Activated CD4-positive, alpha-beta T cell treated with anti-CD3 and anti-CD28 coated beads for 36 hours (primary cell): Measurements from ENCODE around the gene CCL23. TPM values are rescaled to one million over a fixed set of nuclear protein-coding genes. Genes with fewer than 3 reads are reported as not detected.
A peak's percentile ranks its signal among the peaks of the same experiment; 100 is the strongest.

ENCODE experiments used
- ATAC-seq: fragments of 200-7000 bp; cut with Tn5 transposase; one replicate; pipeline ENCODE4 v1.10.0; 2021; ENCODE audit warnings: mild to moderate bottlenecking, moderate library complexity
- CTCF ChIA-PET: fragments of 350-600 bp; sonication (Branson Sonifier 250); formaldehyde crosslinking; loops from one replicate; lab custom pipeline; 2021; ENCODE audit warnings: antibody characterized with exemption; lab: Charles Lee
- POLR2A ChIA-PET: fragments of 350-600 bp; sonication (Branson Sonifier 250); formaldehyde crosslinking; loops from one replicate; lab custom pipeline; 2021; ENCODE audit warnings: antibody characterized with exemption, inconsistent platforms; lab: Charles Lee
- DNase-seq: peaks from one replicate; pipeline ENCODE4 v3.0.0-alpha.2; 2020
- H3K27ac Mint-ChIP-seq: one replicate; pipeline ENCODE4 v1.8.0; 2021; ENCODE audit warnings: mixed read lengths
- H3K27me3 Mint-ChIP-seq: one replicate; pipeline ENCODE4 v1.8.0; 2021; ENCODE audit warnings: mixed read lengths
- H3K36me3 Mint-ChIP-seq: one replicate; pipeline ENCODE4 v1.8.0; 2021; ENCODE audit warnings: low read depth, mixed read lengths
- H3K4me1 Mint-ChIP-seq: one replicate; pipeline ENCODE4 v1.8.0; 2021; ENCODE audit warnings: mixed read lengths
- H3K4me3 Mint-ChIP-seq: one replicate; pipeline ENCODE4 v1.8.0; 2021; ENCODE audit warnings: mild to moderate bottlenecking, moderate library complexity, mixed read lengths
- H3K9me3 Mint-ChIP-seq: one replicate; pipeline ENCODE4 v1.8.0; 2021; ENCODE audit warnings: low read depth, mixed read lengths
- intact Hi-C, 2 experiments: fragments of 100-400 bp; cut with DNase I in 1 of 2; cut with micrococcal nuclease in 1 of 2; formaldehyde crosslinking; loops; one replicate each; pipeline versions ENCODE4 v1.14.2 to v1.15.1; 2022 to 2024; cut with DNase I, micrococcal nuclease
- total RNA-seq, 2 experiments: library from RNA; stranded (reverse); gene quantifications; one replicate each; pipeline ENCODE4 v1.2.3, GENCODE V29; 2021

The CCL23 gene, protein sequence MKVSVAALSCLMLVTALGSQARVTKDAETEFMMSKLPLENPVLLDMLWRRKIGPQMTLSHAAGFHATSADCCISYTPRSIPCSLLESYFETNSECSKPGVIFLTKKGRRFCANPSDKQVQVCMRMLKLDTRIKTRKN
- total RNA-seq = not detected

DNA sequence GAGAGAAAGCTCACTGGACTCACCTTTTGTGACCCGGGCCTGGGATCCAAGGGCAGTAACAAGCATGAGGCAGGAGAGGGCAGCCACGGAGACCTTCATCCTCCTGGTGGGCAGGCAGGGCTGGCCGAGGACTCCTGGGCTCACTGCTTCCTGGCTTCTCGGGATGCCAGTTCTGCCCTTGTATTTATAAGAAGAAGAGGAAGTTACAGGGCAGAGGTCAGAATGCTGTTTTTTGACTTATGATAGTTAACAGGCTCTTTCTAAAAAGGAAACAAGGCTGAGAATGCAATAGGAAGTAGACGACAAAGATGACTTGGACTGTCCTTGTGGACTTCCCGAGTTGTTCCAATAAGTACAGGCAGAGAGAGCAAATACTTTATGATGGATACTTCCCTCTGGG, at the start of gene CCL23:
Gene CCL23 (minus strand): TSS at position 174 of the 400 bp plus-strand sequence. CDS start 75 bp downstream, at position 99.
- Mint-ChIP-seq H3K36me3 (no peaks in the 10 kb centered on the region), H3K27me3 (peaks cover 24% of the 10 kb centered on the region), H3K4me1 (no peaks in the 10 kb centered on the region), H3K4me3 (no peak within 1 kb of the TSS), H3K27ac (no peak within 1 kb of the TSS), H3K9me3 (no peaks in the 10 kb centered on the region)
- ChIA-PET CTCF (interaction anchor here (0.7 to 1.6 kb wide), 2 partner anchors 49 to 131 kb away, joined by 3 to 5 read pairs; no protein-coding TSS in a partner anchor), POLR2A (no interaction called here)
- ATAC-seq (no peak), DNase-seq (no peak)
- intact Hi-C loops = no loop called here

DNA sequence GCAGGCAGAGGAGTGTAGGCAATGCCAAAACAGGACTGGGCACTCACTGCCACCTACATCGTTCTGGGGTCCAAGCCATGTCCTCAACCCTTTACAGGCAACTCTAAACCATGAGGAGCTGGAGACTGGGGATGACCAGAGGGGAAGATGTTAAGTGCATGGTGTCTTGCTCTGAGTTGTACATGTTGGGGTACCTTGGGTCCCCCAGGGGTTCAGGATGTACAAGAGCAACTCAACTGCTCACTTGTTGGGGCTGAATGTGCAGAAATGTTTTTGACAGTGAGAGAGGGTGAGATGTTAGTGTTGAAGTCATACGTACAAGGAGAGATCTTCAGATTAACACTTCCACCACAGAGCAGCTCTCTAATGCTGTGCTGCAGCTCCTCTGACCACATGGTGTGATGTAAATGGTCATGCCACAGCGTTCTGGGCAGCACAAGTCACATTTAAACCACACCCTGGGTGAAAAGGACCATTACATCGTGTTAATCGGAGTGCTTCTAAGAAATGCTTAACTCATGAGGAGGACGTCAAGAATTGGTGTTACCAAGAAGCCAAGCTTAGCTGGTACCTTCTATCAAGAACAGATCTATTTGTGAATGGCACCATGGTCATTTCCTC, 48.7 kb upstream of the CCL23 start:
- H3K36me3 Mint-ChIP-seq = no peaks in the 10 kb centered on the region
- intact Hi-C loops = no loop called here
- ChIA-PET POLR2A (interaction anchor here (0.7 kb wide), 1 partner anchor 24 kb away, joined by 3 read pairs; the partner anchor contains the start of gene CCL3), CTCF (interaction anchor here (0.7 to 3.1 kb wide), 3 partner anchors 80 to 84 kb away, joined by 3 to 9 read pairs (median 4); no protein-coding TSS in a partner anchor)
- H3K4me3 Mint-ChIP-seq = no peak overlapping the region
- H3K4me1 Mint-ChIP-seq = no peaks in the 10 kb centered on the region
- DNase-seq (peak; percentile 11), ATAC-seq (peak; percentile 55)
- H3K9me3 Mint-ChIP-seq = no peaks in the 10 kb centered on the region
- no peak overlapping the region for H3K27ac Mint-ChIP-seq
- H3K27me3 Mint-ChIP-seq = peaks cover 14% of the 10 kb centered on the region

DNA sequence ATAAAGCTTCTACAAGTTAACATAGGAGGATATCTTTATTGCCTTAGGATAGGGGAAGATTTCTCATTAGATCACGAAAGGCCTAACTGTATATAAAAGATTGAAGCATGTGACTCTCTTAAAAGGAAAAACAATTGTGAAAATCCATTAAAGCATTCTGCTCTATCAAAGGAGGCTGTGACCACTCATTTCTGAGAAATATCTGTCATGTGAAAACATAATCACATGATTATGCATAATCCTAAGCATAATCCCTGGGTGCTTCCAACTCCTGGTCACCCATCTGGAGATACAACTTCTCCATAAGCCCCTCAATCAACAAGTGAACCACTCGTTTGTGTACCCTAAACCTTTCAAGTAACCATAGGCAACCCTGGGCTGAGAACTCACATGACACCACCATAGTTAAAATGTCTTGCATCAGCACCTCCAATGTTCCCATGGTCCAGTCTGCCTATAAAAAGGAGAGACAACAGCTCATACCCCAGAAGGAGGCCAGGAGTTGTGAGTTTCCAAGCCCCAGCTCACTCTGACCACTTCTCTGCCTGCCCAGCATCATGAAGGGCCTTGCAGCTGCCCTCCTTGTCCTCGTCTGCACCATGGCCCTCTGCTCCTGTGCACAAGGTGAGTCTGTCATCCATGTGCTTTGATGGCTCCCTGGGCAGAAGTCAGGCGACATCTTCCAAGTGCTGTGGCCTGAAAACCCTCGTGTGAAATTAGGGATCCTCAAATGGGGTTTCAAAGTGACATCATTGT, 46.2 kb upstream of the CCL23 start, which contains the start of gene CCL18:
Gene CCL18 (plus strand): TSS at position 487 of the 756 bp plus-strand sequence. CDS start 71 bp downstream, at position 558.
- DNase-seq (no peak), ATAC-seq (no peak)
- H3K27me3 Mint-ChIP-seq = peaks cover 17% of the 10 kb centered on the region
- intact Hi-C loops = no loop called here
- CTCF ChIA-PET = interaction anchor here (0.6 to 1.5 kb wide), 5 partner anchors 8 to 86 kb away, joined by 3 to 4 read pairs (median 3); no protein-coding TSS in a partner anchor
- no peaks in the 10 kb centered on the region for H3K4me1 Mint-ChIP-seq
- POLR2A ChIA-PET = interaction anchor here (0.6 kb wide), 1 partner anchor 17 kb away, joined by 4 read pairs; no protein-coding TSS in a partner anchor
- no peaks in the 10 kb centered on the region for H3K36me3 Mint-ChIP-seq
- no peak within 1 kb of the TSS for H3K27ac Mint-ChIP-seq
- no peak within 1 kb of the TSS for H3K4me3 Mint-ChIP-seq
- H3K9me3 Mint-ChIP-seq = no peaks in the 10 kb centered on the region

DNA sequence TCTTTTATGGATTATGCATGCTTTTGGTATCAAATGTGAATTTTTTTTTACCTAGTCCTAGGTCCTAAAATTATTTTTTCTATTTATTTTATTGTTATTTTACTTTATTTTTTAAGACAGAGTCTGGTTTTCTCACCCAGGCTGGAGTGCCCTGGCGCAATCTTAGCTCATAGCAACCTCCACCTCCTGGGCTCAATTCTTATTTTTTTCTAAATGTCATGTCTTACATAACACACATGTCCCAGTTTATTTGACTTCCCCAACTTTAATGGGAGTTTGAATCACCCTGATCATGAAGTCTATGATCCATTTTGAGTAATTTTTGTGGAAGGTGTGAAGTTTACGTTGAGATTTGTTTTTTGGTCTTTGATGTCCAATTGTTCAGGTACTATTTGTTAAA, 43.0 kb upstream of the CCL23 start:
- ATAC-seq (no peak), DNase-seq (no peak)
- Mint-ChIP-seq H3K4me1 (no peaks in the 10 kb centered on the region), H3K27me3 (peaks cover 11% of the 10 kb centered on the region), H3K36me3 (no peaks in the 10 kb centered on the region), H3K9me3 (no peaks in the 10 kb centered on the region), H3K4me3 (no peak overlapping the region), H3K27ac (no peak overlapping the region)
- CTCF ChIA-PET = interaction anchor here (1.3 kb wide), 1 partner anchor 11 kb away, joined by 8 read pairs; no protein-coding TSS in a partner anchor
- POLR2A ChIA-PET = no interaction called here
- intact Hi-C loops = no loop called here

DNA sequence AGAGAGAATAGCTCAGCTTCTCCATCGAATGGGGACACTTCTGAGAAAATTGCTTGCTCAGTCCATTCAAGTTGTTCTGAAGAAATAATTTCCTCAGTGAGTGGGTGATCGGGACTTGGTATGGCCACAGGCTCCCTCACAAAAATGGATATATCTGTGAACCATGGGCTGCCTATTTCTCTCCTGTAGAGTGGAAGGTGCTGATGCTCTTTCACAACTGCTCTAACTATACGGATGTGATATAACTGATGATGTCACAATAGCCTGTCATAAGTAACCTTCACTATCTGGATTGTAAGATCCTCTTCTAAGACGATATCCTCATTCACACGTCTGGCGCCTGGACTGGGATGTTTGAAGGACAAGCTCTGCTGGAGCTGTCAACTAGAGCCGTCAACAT, 41.6 kb upstream of the CCL23 start:
- DNase-seq (no peak), ATAC-seq (no peak)
- no peaks in the 10 kb centered on the region for H3K36me3 Mint-ChIP-seq
- H3K9me3 Mint-ChIP-seq = no peaks in the 10 kb centered on the region
- no peaks in the 10 kb centered on the region for H3K4me1 Mint-ChIP-seq
- intact Hi-C loops = no loop called here
- no peak overlapping the region for H3K4me3 Mint-ChIP-seq
- CTCF ChIA-PET = interaction anchor here (0.5 to 4.3 kb wide), 2 partner anchors 13 to 424 kb away, joined by 3 to 24 read pairs; no protein-coding TSS in a partner anchor
- POLR2A ChIA-PET = interaction anchor here (0.6 kb wide), 1 partner anchor 22 kb away, joined by 3 read pairs; no protein-coding TSS in a partner anchor
- H3K27ac Mint-ChIP-seq = no peak overlapping the region
- peaks cover 11% of the 10 kb centered on the region for H3K27me3 Mint-ChIP-seq

DNA sequence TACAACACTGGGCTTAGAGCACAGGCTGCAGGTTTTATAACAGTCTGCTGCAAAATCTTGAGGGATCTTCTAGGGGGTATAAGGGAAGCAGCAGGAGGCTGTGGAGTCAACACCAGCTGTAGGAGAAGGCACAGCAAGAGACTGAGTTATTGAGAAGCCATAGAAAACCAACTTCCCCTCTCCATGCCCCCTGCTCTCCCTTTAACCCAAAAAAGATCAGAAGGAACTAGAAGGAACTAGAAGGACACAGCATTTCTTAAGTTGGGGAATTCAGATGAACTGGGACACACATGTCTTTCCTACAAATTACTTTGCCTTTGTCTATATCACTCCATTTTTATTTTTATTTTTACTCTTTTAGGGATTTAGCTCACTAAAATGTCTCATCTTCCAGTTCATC, 40.1 kb upstream of the CCL23 start:
- CTCF ChIA-PET = interaction anchor here (0.7 to 4.3 kb wide), 4 partner anchors 14 to 209 kb away, joined by 3 to 24 read pairs (median 4); no protein-coding TSS in a partner anchor
- intact Hi-C loops = no loop called here
- ATAC-seq (no peak), DNase-seq (no peak)
- H3K9me3 Mint-ChIP-seq = no peaks in the 10 kb centered on the region
- H3K36me3 Mint-ChIP-seq = no peaks in the 10 kb centered on the region
- H3K27me3 Mint-ChIP-seq = peaks cover 13% of the 10 kb centered on the region
- no peak overlapping the region for H3K4me3 Mint-ChIP-seq
- POLR2A ChIA-PET = no interaction called here
- H3K4me1 Mint-ChIP-seq = no peaks in the 10 kb centered on the region
- H3K27ac Mint-ChIP-seq = no peak overlapping the region

DNA sequence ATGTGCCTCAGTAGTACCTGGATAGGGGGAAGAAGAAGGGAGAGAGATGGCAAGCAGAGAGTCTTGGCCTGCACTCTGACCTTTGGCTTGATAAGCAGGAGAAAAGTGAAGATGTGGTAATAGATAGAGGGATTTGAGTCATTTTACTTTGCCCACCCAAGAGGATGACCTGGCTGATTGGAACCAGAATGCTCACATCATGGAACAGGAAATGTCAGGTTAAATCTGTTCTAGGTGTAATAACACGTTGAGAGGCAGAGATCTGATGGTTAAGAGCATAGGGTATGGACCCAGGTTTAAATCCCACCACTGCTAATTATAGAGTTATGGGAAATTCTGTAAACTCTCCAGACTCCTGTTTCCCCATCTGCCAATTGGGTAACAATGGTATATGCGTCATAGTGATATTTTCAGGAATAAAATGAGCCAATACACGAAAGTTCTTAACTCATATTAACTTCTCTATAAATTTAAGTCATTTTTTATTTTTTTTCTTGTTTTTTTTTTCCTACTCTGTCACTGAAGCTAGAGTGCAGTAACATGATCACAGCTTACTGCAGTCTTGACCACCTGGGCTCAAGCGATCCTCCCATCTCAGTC, 38.2 kb upstream of the CCL23 start:
- intact Hi-C loops = no loop called here
- Mint-ChIP-seq H3K27me3 (peaks cover 22% of the 10 kb centered on the region), H3K9me3 (peaks cover 2% of the 10 kb centered on the region), H3K4me3 (no peak overlapping the region), H3K27ac (no peak overlapping the region), H3K4me1 (no peaks in the 10 kb centered on the region), H3K36me3 (no peaks in the 10 kb centered on the region)
- no peak for DNase-seq
- no peak for ATAC-seq
- CTCF ChIA-PET = interaction anchor here (0.6 to 4.3 kb wide), 2 partner anchors 16 to 85 kb away, joined by 3 to 24 read pairs; no protein-coding TSS in a partner anchor
- POLR2A ChIA-PET = no interaction called here

DNA sequence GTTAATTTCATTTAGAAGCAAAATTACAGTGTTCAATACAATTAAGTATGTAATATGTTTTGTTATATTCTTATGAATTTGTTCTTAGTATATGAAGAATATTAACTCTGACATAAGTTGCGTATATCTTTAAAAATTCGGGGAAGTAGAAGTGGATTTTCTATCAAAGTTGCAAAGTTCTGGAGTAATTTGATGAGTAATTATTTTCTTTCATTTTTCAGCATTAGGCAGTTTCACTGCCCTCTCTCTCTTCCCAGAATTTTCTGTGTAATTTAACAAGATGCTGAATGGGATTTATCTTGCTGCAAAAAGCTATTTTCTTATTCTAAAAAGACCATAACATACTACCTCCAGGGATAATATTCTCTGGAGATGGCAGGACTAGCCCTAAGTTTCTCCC, 37.4 kb upstream of the CCL23 start:
- ChIA-PET CTCF (interaction anchor here (1.7 kb wide), 1 partner anchor 94 kb away, joined by 4 read pairs; no protein-coding TSS in a partner anchor), POLR2A (no interaction called here)
- no peak overlapping the region for H3K4me3 Mint-ChIP-seq
- H3K27ac Mint-ChIP-seq = no peak overlapping the region
- DNase-seq (no peak), ATAC-seq (no peak)
- no peaks in the 10 kb centered on the region for H3K4me1 Mint-ChIP-seq
- intact Hi-C loops = no loop called here
- H3K36me3 Mint-ChIP-seq = no peaks in the 10 kb centered on the region
- peaks cover 23% of the 10 kb centered on the region for H3K27me3 Mint-ChIP-seq
- peaks cover 4% of the 10 kb centered on the region for H3K9me3 Mint-ChIP-seq

DNA sequence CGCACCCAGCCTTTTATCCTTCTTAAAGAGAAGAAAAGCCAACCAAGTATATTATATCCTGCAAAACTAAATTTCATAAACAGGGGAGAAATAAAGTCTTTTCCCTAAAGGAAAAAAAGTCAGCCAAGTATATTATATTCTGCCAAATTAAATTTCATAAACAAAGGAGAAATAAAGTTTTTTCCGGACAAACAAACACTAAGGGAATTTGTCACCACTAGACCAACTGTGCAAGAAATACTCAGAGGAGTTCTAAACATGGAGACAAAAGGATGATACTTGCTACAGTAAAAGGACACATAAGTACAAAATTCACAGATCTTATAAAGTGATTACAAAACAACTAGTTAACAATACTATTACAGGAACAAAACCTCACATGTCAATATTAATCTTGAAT, 31.9 kb upstream of the CCL23 start:
- H3K9me3 Mint-ChIP-seq = peaks cover 18% of the 10 kb centered on the region
- no peak for DNase-seq
- ChIA-PET POLR2A (no interaction called here), CTCF (interaction anchor here (1.5 kb wide), 1 partner anchor 23 kb away, joined by 5 read pairs; no protein-coding TSS in a partner anchor)
- H3K4me1 Mint-ChIP-seq = no peaks in the 10 kb centered on the region
- peaks cover 5% of the 10 kb centered on the region for H3K36me3 Mint-ChIP-seq
- no peak for ATAC-seq
- H3K27ac Mint-ChIP-seq = no peak overlapping the region
- intact Hi-C loops = no loop called here
- peaks cover 33% of the 10 kb centered on the region for H3K27me3 Mint-ChIP-seq
- H3K4me3 Mint-ChIP-seq = no peak overlapping the region

DNA sequence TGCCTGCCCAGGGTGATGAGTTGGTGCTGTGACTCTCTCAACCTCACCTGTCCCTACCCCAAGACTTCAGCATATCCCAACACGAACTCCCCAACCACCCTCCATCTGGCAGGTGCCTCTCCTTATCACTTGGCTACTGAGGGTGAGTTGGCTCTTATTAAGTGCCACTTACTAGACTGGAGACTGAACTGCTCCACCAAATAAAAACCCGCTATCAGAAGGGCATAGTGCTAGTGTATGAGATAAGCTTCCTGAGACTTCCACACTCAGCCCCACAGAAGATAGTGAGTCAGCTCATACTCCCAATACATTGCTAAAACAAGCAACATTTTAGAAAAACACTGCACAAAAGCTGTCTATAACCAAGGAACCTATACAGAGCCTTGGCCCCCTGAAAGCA, 30.3 kb upstream of the CCL23 start:
- ATAC-seq (no peak), DNase-seq (no peak)
- ChIA-PET POLR2A (no interaction called here), CTCF (interaction anchor here (1.5 kb wide), 1 partner anchor 24 kb away, joined by 5 read pairs; no protein-coding TSS in a partner anchor)
- Mint-ChIP-seq H3K4me3 (no peak overlapping the region), H3K27me3 (peaks cover 36% of the 10 kb centered on the region), H3K4me1 (no peaks in the 10 kb centered on the region), H3K9me3 (peaks cover 18% of the 10 kb centered on the region), H3K27ac (no peak overlapping the region), H3K36me3 (peaks cover 5% of the 10 kb centered on the region)
- intact Hi-C loops = no loop called here

DNA sequence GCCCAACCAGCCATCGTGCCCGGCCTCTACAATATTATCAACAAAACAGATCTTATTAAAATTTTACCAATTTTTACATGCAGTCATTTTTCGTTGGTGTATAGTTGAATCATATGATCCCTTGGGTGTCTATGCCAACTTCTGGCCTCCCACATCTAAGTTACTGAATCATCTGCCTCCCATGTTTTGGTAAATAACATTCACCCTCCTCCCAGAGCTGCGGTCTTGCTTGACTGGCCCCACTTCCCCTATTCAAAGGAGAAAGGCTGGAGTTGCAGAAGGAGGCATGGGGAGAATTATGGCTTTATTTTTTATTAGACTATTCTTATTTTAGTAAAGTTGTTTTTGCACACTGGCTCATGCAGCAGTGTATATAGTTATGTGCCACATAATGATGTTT, 18.5 kb upstream of the CCL23 start:
- ChIA-PET CTCF (interaction anchor here (0.9 kb wide), 1 partner anchor 37 kb away, joined by 3 read pairs; no protein-coding TSS in a partner anchor), POLR2A (no interaction called here)
- H3K4me1 Mint-ChIP-seq = peaks cover 2% of the 10 kb centered on the region
- DNase-seq (no peak), ATAC-seq (no peak)
- H3K9me3 Mint-ChIP-seq = no peaks in the 10 kb centered on the region
- no peak overlapping the region for H3K4me3 Mint-ChIP-seq
- H3K27ac Mint-ChIP-seq = no peak overlapping the region
- H3K36me3 Mint-ChIP-seq = no peaks in the 10 kb centered on the region
- intact Hi-C loops = no loop called here
- peaks cover 22% of the 10 kb centered on the region for H3K27me3 Mint-ChIP-seq
